Sigmoid colon (tissue), 7 donors: Measurements from ENCODE around the gene ZBTB2. TPM values are rescaled to one million over a fixed set of nuclear protein-coding genes. Genes with fewer than 3 reads are reported as not detected.

Source experiments
- DNase-seq: peaks from one replicate; pipeline ENCODE4 v3.0.0-alpha.2; 2019
- H3K27ac ChIP-seq, 4 donors: fragments of 200-600 bp; sonication (generic); one replicate each; pipeline ENCODE4 v1.5.1; 2016 to 2019; ENCODE audit warnings: mild to moderate bottlenecking in 1 of 4
- H3K27me3 ChIP-seq, 3 donors: fragments of 200-600 bp; sonication (generic); one replicate each; pipeline ENCODE4 v1.5.1; 2019; ENCODE audit warnings: mild to moderate bottlenecking in 1 of 3
- H3K36me3 ChIP-seq, 4 donors: fragments of 200-600 bp; sonication (generic); one replicate each; pipeline ENCODE4 v1.5.1; 2016 to 2019
- H3K4me1 ChIP-seq, 4 donors: fragments of 200-600 bp; sonication (generic); one replicate each; pipeline ENCODE4 v1.5.1; 2017 to 2019
- H3K4me3 ChIP-seq, 4 donors: fragments of 200-600 bp; sonication (generic); one replicate each; pipeline ENCODE4 v1.5.1; 2017 to 2019; ENCODE audit warnings: mild to moderate bottlenecking in 2 of 4, moderate library complexity in 1 of 4
- H3K9me3 ChIP-seq, 4 donors: fragments of 200-600 bp in 3 of 4; sonication (generic) in 3 of 4; one replicate each; pipeline versions ENCODE4 v1.5.1 to v1.6.1; 2013 to 2019
- CTCF ChIP-seq, 4 experiments: fragments of 450-650 bp in 3 of 4; fragments of 200-600 bp in 1 of 4; IDR thresholded peaks; one replicate each; pipeline ENCODE4 v1.5.1; 2016 to 2019; ENCODE audit warnings: antibody characterized with exemption in 4 of 4, mild to moderate bottlenecking in 3 of 4, moderate library complexity in 2 of 4
- EP300 ChIP-seq, 4 donors: sonication (generic); formaldehyde crosslinking; IDR thresholded peaks; one replicate each; pipeline ENCODE4 v1.6.1; 2017; ENCODE audit warnings: antibody characterized with exemption in 4 of 4
- POLR2A ChIP-seq, 2 donors: fragments of 450-650 bp; IDR thresholded peaks; one replicate each; pipeline ENCODE4 v1.6.1; 2016; ENCODE audit warnings: antibody characterized with exemption in 2 of 2, mild to moderate bottlenecking in 2 of 2, moderate library complexity in 2 of 2
- POLR2AphosphoS5 ChIP-seq, 4 donors: sonication (generic); formaldehyde crosslinking; IDR thresholded peaks; one replicate each; pipeline ENCODE4 v1.6.1; 2017; ENCODE audit warnings: antibody characterized with exemption in 4 of 4
- WGBS, 2 donors: extraction: QIAGEN DNeasy Blood & Tissue Kit; methylation state at CpG; one replicate each; pipeline ENCODE4 v1.1.7; 2013; 5-methylcytosine and 5-hydroxymethylcytosine counted together
- intact Hi-C: fragments of 100-400 bp; cut with DNase I; formaldehyde crosslinking; loops from one replicate; pipeline ENCODE4 v1.15.1; 2023
- polyA plus RNA-seq, 3 donors: library from polyadenylated mRNA; stranded (reverse); fragments of 200-250 nt; gene quantifications; one replicate each; pipeline ENCODE4 v1.2.3, GENCODE V29; 2013
- total RNA-seq, 4 donors: library from RNA; depleted of rRNA; stranded (reverse); fragments of >200 nt; gene quantifications; one replicate each; pipeline ENCODE4 v1.1.0, GENCODE V29; 2016
- donor health status: healthy with polysubstance abuse.
- donor health status: Bipolar disorder and iron deficiency.
- donor health status: healthy.

ZBTB2 gene
- total and polyA plus RNA-seq, 7 donors: 5.8 to 11.5 (median 8.6) TPM

DNA sequence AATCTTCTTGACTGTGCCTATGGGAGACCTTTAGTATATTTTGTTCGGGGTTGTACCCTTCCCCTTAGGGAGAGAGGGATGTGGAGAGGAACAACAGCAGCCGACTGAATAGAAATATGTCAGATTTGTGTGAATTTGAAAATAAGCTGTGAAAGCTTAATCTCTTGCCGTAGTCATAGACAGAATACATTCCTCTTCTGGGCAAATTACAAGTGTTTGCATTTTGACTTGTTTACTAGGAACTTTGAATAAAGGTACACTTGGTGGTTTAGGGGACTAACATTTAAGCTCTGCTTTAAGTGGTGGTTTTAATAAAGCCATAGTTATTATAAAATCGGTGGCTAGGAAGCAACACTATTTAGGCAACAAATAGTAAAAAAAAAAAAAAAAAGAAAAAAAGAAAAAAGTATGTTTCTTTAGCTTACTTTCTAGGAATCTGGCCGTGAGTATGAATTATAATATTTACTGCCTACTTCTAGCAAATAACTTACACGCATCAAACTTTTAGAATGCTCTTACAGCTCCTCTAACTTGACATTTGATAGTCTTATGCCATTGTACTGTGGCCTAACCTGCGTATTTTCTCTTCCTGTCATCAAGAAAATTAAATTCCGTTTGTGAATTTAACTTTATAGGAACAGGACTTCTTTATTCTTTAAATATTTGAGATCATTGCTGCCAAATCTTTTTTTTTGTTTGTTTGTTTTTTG, 65.1 kb downstream of the ZBTB2 start:
- Histone ChIP-seq H3K27me3 (no peaks in the 10 kb centered on the region), H3K36me3 (no peaks in the 10 kb centered on the region), H3K4me1 (peaks cover 0 to 52% (median 38%) of the 10 kb centered on the region in 4 donors), H3K9me3 (no peaks in the 10 kb centered on the region), H3K4me3 (peak overlapping the region; percentile 43 to 65 (median 58)), H3K27ac (peak overlapping the region; percentile 71 to 93 (median 82))
- intact Hi-C loops: no loop called here
- no peak for TF ChIP-seq EP300 (IDR thresholded peaks at IDR 0.05)
- TF ChIP-seq POLR2A (IDR thresholded peaks at IDR 0.05): no peak
- TF ChIP-seq POLR2AphosphoS5 (IDR thresholded peaks at IDR 0.05): no peak
- TF ChIP-seq CTCF (IDR thresholded peaks at IDR 0.05): no peak
- 48 to 65% methylated on average over 8 of the region's 8 CpGs for WGBS, 2 donors
- no peak for DNase-seq

GRCh38 chr6:151325075-151326050, 66.0 kb downstream of the ZBTB2 start:
- Histone ChIP-seq H3K27me3 (no peaks in the 10 kb centered on the region), H3K27ac (peak overlapping the region; percentile 71 to 93 (median 82)), H3K36me3 (no peaks in the 10 kb centered on the region), H3K4me1 (peaks cover 0 to 46% (median 33%) of the 10 kb centered on the region in 4 donors), H3K9me3 (no peaks in the 10 kb centered on the region), H3K4me3 (peak overlapping the region; percentile 43 to 65 (median 58))
- DNase-seq: peak; percentile 92
- 3 to 5% methylated on average over 46 of the region's 46 CpGs for WGBS, 2 donors
- intact Hi-C loops: no loop called here
- TF ChIP-seq CTCF (IDR thresholded peaks at IDR 0.05) (no peak), POLR2AphosphoS5 (IDR thresholded peaks at IDR 0.05) (peak in 3 of 4 donors; percentile 41 to 78 (median 57)), POLR2A (IDR thresholded peaks at IDR 0.05) (no peak), EP300 (IDR thresholded peaks at IDR 0.05) (peak in 2 of 4 donors; percentile 14 to 32)

DNA sequence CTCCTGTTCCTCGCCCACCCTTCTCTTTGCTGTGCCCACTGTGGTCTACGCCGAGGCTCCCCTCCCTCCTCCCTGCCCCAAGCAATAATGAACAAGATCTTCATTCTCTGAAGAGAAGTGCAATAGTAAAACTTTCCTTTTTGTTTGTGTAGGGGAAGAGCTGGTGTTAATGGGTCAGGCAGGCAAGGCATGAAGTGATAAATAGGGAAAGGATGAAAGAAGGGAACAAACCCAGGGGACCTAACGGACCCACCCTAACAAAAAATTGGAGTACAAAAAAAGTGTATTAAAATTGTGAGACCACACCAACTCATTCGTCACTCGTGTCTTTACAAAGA, 66.9 kb downstream of the ZBTB2 start:
- Histone ChIP-seq H3K27ac (peak overlapping the region; percentile 71 to 93 (median 82)), H3K4me1 (peaks cover 0 to 37% (median 27%) of the 10 kb centered on the region in 4 donors), H3K9me3 (no peaks in the 10 kb centered on the region), H3K27me3 (no peaks in the 10 kb centered on the region), H3K4me3 (peak overlapping the region in 1 of 4 donors; percentile 61), H3K36me3 (no peaks in the 10 kb centered on the region)
- no peak for DNase-seq
- intact Hi-C loops: loop anchor here (1.0 to 5.0 kb wide), 3 partner anchors 83 to 310 kb away; no protein-coding TSS in a partner anchor
- TF ChIP-seq CTCF (IDR thresholded peaks at IDR 0.05) (peak in 2 of 4 experiments; percentile 13), POLR2A (IDR thresholded peaks at IDR 0.05) (no peak)
- WGBS, 2 donors: 29 to 37% methylated on average over 6 of the region's 6 CpGs

DNA sequence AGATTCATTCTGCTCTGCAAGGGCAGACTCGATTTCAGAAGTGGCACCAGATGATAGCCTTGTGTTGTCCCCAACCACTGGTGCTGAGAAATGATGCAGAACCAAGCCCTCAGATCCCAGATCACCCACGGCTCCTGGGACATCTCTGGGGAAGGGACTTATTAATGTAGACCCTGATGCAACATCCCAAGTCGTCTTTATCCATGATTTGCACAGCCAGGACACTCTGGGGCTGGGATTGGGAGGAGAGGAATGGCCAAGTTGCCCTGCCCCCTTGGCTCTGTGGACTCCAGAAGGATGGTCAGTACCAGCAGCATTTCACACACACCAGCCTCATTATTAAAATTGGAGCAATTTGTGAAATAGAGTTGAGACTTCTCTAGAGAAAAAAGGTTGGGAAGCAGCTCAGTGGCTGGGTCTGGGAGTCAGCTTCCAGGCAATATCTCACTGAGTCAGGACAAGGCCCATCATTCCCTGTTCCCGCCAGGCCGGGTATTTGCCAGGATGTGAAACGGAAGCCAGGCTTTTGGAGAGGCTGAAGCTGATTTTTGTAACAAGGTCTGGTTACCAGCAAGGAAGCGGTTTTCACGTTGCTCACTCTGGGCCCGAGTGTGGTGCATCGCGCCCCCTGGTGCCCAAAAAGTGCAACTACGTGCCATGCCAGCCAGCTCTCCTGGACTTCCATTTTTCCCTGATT, 67.4 kb downstream of the ZBTB2 start:
- no peak for TF ChIP-seq POLR2A (IDR thresholded peaks at IDR 0.05)
- TF ChIP-seq POLR2AphosphoS5 (IDR thresholded peaks at IDR 0.05): peak; percentile 54 to 86 (median 72)
- TF ChIP-seq EP300 (IDR thresholded peaks at IDR 0.05): peak in 3 of 4 donors; percentile 39 to 75 (median 71)
- TF ChIP-seq CTCF (IDR thresholded peaks at IDR 0.05): peak; percentile 98 to 99 (median 98)
- H3K4me1 ChIP-seq: peaks cover 0 to 37% (median 27%) of the 10 kb centered on the region in 4 donors
- no peaks in the 10 kb centered on the region for H3K9me3 ChIP-seq
- no peaks in the 10 kb centered on the region for H3K36me3 ChIP-seq
- intact Hi-C loops: loop anchor here (1.0 to 5.0 kb wide), 3 partner anchors 83 to 310 kb away; no protein-coding TSS in a partner anchor
- 18 to 21% methylated on average over 12 of the region's 12 CpGs for WGBS, 2 donors
- no peak overlapping the region for H3K4me3 ChIP-seq
- peak overlapping the region; percentile 71 to 93 (median 82) for H3K27ac ChIP-seq
- no peaks in the 10 kb centered on the region for H3K27me3 ChIP-seq
- peak; percentile 97 for DNase-seq
